SU-DHL-6 (cell line): ENCODE results near the gene INO80B.

Experiments
- H2AFZ ChIP-seq: fragments of 200-600 bp; sonication (generic); 2 replicates; pipeline ENCODE4 v1.6.1; 2014; ENCODE audit warnings: low read depth, mild to moderate bottlenecking, moderate library complexity, mixed read lengths, antibody characterized with exemption, low read length; ENCODE audit not compliant: severe bottlenecking
- H3F3A ChIP-seq: fragments of 200-600 bp; shearing (Covaris generic); 2 replicates; pipeline ENCODE4 v1.6.0; 2016; ENCODE audit warnings: antibody characterized with exemption, mild to moderate bottlenecking; ENCODE audit not compliant: insufficient read depth
- H3K27ac ChIP-seq: fragments of 200-600 bp; sonication (generic); 2 replicates; pipeline ENCODE4 v1.5.1; 2016; ENCODE audit warnings: low read depth, mild to moderate bottlenecking, low read length, moderate library complexity, mixed read lengths
- H3K27me3 ChIP-seq: fragments of 200-600 bp; sonication (generic), shearing (Covaris generic); 2 replicates; pipeline ENCODE4 v1.6.0; 2014; ENCODE audit warnings: mild to moderate bottlenecking, low read length
- H3K36me3 ChIP-seq: fragments of 200-600 bp; sonication (generic); 2 replicates; pipeline ENCODE4 v1.6.1; 2014; ENCODE audit warnings: mild to moderate bottlenecking, low read length, mixed read lengths
- H3K4me2 ChIP-seq: fragments of 300-600, 200-600 bp; shearing (Covaris generic), sonication (generic); 2 replicates; pipeline ENCODE4 v1.6.0; 2014; ENCODE audit warnings: low read length, low read depth, mild to moderate bottlenecking; ENCODE audit not compliant: poor library complexity, severe bottlenecking
- H3K4me3 ChIP-seq: fragments of 200-600 bp; sonication (generic); 2 replicates; pipeline ENCODE4 v1.5.1; 2014; ENCODE audit warnings: antibody characterized with exemption, low read length, mild to moderate bottlenecking, mixed read lengths; ENCODE audit not compliant: insufficient read depth, poor library complexity, severe bottlenecking
- H3K79me2 ChIP-seq: fragments of 200-600 bp; sonication (generic); 2 replicates; pipeline ENCODE4 v1.6.1; 2014; ENCODE audit warnings: mild to moderate bottlenecking, low read length, moderate library complexity; ENCODE audit not compliant: insufficient read depth
- H3K9ac ChIP-seq: fragments of 200-600 bp; sonication (generic); 2 replicates; pipeline ENCODE4 v1.7.0; 2014; ENCODE audit warnings: mild to moderate bottlenecking, low read length
- H3K9me2 ChIP-seq: fragments of 200-600 bp; sonication (generic); replicated peaks from 2 replicates; pipeline ENCODE4 v1.6.1; 2014; ENCODE audit warnings: low read length; ENCODE audit not compliant: insufficient read depth
- H3K9me3 ChIP-seq: fragments of 200-600 bp; sonication (generic); 2 replicates; pipeline ENCODE4 v1.6.1; 2014; ENCODE audit warnings: low read length, mixed read lengths; ENCODE audit not compliant: insufficient read depth
- H4K20me1 ChIP-seq: fragments of 200-600 bp; sonication (generic); 2 replicates; pipeline ENCODE4 v1.6.1; 2014; ENCODE audit warnings: low read depth, mild to moderate bottlenecking, antibody characterized with exemption, low read length, moderate library complexity, mixed read lengths
- EZH2phosphoT487 ChIP-seq: fragments of 200-600 bp; sonication (generic), shearing (Covaris generic); conservative IDR thresholded peaks from 2 replicates; pipeline ENCODE4 v1.6.1; 2018; ENCODE audit warnings: mild to moderate bottlenecking, antibody characterized with exemption, low read length, moderate library complexity, mixed read lengths
- TF ChIP-seq, protein P1 (sequence below): fragments of 200-600 bp; sonication (generic); IDR thresholded peaks from one replicate; pipeline ENCODE4 v1.5.1; 2017; ENCODE audit warnings: antibody characterized with exemption, mild to moderate bottlenecking, low read length, moderate library complexity; ENCODE audit not compliant: insufficient read depth, poor library complexity, severe bottlenecking

INO80B gene

DNA sequence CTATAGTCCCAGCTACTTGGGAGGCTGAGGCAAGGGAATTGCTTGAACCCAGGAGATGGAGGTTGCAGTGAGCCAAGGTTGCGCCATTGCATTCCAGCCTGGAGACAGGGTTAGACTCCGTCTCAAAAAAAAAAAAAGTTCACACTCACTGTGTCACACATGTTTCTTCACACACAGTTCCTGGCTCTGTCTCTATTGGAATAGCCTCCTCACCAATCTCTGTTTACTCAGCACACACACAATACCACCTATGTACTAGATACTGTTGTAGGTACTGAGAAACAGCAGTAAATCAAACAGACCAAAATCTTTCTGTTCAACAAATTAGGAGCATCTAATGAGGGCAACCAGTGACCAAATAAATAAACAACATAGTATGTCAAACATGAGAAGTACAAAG, 31.3 kb downstream of the INO80B start:
- no peaks in the 10 kb centered on the region for H3K9me2 ChIP-seq
- no peaks in the 10 kb centered on the region for H3F3A ChIP-seq
- no peaks in the 10 kb centered on the region for H3K9me3 ChIP-seq
- H3K4me3 ChIP-seq, result no peak overlapping the region
- no peaks in the 10 kb centered on the region for H4K20me1 ChIP-seq
- H3K79me2 ChIP-seq, result peaks cover 26% of the 10 kb centered on the region
- no peaks in the 10 kb centered on the region for H3K36me3 ChIP-seq
- H3K4me2 ChIP-seq, result no peak overlapping the region
- H2AFZ ChIP-seq, result no peak overlapping the region
- TF ChIP-seq EZH2phosphoT487, result no peak
- TF ChIP-seq, protein P1, sequence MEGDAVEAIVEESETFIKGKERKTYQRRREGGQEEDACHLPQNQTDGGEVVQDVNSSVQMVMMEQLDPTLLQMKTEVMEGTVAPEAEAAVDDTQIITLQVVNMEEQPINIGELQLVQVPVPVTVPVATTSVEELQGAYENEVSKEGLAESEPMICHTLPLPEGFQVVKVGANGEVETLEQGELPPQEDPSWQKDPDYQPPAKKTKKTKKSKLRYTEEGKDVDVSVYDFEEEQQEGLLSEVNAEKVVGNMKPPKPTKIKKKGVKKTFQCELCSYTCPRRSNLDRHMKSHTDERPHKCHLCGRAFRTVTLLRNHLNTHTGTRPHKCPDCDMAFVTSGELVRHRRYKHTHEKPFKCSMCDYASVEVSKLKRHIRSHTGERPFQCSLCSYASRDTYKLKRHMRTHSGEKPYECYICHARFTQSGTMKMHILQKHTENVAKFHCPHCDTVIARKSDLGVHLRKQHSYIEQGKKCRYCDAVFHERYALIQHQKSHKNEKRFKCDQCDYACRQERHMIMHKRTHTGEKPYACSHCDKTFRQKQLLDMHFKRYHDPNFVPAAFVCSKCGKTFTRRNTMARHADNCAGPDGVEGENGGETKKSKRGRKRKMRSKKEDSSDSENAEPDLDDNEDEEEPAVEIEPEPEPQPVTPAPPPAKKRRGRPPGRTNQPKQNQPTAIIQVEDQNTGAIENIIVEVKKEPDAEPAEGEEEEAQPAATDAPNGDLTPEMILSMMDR, result no peak
- no peak overlapping the region for H3K9ac ChIP-seq
- no peaks in the 10 kb centered on the region for H3K27me3 ChIP-seq
- no peak overlapping the region for H3K27ac ChIP-seq

DNA sequence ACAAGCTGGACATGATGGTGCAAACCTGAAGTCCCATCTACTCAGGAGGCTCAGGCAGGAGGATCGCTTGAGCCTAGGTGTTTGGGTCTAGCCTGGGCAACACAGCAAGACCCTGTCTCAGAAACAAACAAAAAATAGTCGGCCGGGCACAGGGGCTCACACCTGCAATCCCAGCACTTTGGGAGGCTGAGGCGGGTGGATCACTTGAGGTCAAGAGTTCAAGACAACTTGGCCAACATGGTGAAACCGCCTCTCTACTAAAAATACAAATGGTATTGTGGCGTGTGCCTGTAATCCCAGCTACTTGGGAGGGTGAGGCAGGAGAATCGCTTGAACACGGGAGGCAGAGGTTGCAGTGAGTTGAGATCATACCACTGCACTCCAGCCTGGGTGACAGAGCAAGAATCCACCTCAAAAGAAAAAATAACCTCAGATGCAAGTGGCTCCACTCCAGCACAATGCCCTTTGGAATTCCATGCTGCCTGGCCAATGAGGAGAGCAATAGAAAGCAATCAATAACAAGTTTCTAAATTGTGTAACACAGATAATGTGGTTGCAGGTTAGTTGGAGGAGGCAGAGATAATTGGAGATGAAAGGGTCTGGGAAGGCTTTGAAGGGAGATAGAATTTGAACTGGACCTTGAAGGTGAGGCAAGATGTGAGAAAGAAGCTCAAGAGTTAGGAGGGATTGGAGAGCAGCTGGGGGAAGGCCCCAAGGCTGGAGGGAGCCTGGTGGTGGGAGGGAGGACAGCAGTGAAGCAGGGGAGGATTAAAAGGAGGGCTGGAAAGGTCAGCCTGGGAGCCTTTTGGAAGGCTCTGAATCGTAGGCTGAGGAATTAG, 34.0 kb downstream of the INO80B start:
- Histone ChIP-seq H3K9me2 (no peaks in the 10 kb centered on the region), H3K36me3 (no peaks in the 10 kb centered on the region), H3K27ac (no peak overlapping the region), H2AFZ (no peak overlapping the region), H3K4me2 (no peak overlapping the region), H3K9ac (no peak overlapping the region), H3K9me3 (no peaks in the 10 kb centered on the region), H3F3A (no peaks in the 10 kb centered on the region), H3K27me3 (no peaks in the 10 kb centered on the region), H3K79me2 (peaks cover 4% of the 10 kb centered on the region), H4K20me1 (no peaks in the 10 kb centered on the region), H3K4me3 (no peak overlapping the region)
- TF ChIP-seq EZH2phosphoT487, result no peak
- TF ChIP-seq, protein P1, result no peak

DNA sequence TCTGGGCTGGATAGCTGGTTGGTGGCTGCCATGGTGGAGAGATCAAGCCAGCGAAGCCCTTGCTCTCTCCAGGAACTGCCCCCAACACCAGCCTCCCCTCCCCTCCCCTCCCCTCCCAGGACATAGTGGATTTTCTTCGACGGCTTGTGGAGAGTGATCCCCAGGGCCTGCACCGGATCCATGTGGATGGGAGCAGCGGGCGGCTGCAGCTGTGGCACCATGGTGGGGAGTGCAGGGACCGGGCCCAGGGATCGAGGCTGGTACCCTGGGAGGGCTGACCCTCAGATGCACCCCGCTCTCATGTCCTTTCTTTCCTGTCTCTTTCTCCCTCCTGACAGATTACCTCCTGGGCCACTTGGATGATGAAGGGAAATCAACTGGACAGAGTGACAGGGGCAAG, 35.0 kb downstream of the INO80B start:
- H4K20me1 ChIP-seq, result no peaks in the 10 kb centered on the region
- no peak overlapping the region for H3K4me3 ChIP-seq
- no peak overlapping the region for H3K4me2 ChIP-seq
- H3K36me3 ChIP-seq, result no peaks in the 10 kb centered on the region
- no peaks in the 10 kb centered on the region for H3F3A ChIP-seq
- H3K9ac ChIP-seq, result no peak overlapping the region
- TF ChIP-seq EZH2phosphoT487, result no peak
- TF ChIP-seq, protein P1, result no peak
- H3K9me2 ChIP-seq, result no peaks in the 10 kb centered on the region
- no peaks in the 10 kb centered on the region for H3K9me3 ChIP-seq
- no peaks in the 10 kb centered on the region for H3K27me3 ChIP-seq
- no peak overlapping the region for H3K27ac ChIP-seq
- no peaks in the 10 kb centered on the region for H3K79me2 ChIP-seq
- H2AFZ ChIP-seq, result no peak overlapping the region
